Stomach smooth muscle (tissue), 2 donors: ENCODE measurements around the gene ADAMTSL4.

Experiments
- H3K27ac ChIP-seq: one replicate; pipeline ENCODE4 v1.7.0; 2013; ENCODE audit warnings: mild to moderate bottlenecking, low read length, inconsistent platforms
- H3K27me3 ChIP-seq, 2 donors: one replicate each; pipeline ENCODE4 v1.7.0; 2013; ENCODE audit warnings: low read length in 2 of 2; ENCODE audit not compliant: insufficient read depth in 2 of 2, control insufficient read depth in 1 of 2
- H3K36me3 ChIP-seq, 2 donors: one replicate each; pipeline ENCODE4 v1.7.0; 2013; ENCODE audit warnings: low read length in 2 of 2; ENCODE audit not compliant: control insufficient read depth in 2 of 2, insufficient read depth in 2 of 2
- H3K4me1 ChIP-seq: one replicate; pipeline ENCODE4 v1.7.0; 2013; ENCODE audit warnings: low read length; ENCODE audit not compliant: control insufficient read depth, insufficient read depth
- H3K4me3 ChIP-seq, 2 donors: one replicate each; pipeline ENCODE4 v1.7.0; 2013; ENCODE audit warnings: low read length in 2 of 2
- H3K9ac ChIP-seq, 2 donors: one replicate each; pipeline ENCODE4 v1.7.0; 2013; ENCODE audit warnings: low read length in 2 of 2, mild to moderate bottlenecking in 1 of 2
- H3K9me3 ChIP-seq, 2 donors: one replicate each; pipeline ENCODE4 v1.7.0; 2013; ENCODE audit warnings: low read length in 2 of 2; ENCODE audit not compliant: control insufficient read depth in 2 of 2
- donor health status: healthy.
- donor health status: Pancreatic carcinoma.

The ADAMTSL4 gene

DNA sequence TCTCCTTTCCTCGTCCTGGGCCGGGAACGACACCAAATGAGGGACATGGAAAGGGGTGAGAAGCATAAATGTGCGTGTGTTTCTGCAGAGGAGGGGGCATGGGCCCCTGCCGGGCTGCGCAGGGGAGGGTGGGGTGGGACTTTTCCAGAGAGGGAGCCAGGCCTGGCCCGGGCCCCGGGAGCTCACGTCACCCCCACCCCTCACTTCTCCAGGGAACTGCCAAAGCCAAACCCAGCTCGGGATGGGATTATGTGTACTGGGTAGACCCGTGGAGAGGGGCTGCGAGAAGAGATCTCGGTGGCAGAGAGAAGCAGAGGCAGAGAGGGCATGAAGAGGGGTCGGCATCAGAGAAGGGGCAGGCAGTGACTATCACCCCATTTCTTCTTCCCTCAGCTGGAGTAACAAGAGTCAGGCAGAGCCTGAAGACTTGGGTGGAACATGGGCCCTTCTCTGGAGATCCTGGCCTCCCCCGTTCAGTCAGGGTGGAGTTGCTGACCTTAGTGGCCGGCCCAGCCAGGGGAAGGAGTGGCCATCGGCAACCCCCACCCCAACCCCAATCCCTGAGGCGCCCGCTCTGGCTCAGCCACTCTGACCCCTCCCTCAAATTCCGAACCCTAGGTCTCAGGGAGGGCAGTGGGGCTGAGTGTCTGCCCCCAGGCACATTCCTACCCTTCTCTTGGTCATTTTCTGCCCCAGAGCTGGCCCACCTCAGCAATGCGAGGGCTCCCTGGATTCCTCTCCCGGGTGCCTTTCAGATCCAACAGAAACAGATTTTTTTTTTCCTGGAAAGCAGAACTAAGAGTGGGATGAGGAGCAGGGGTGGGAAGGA, 1.2 kb downstream of the ADAMTSL4 start:
- Histone ChIP-seq H3K27ac (peak overlapping the region; percentile 84), H3K9me3 (no peaks in the 10 kb centered on the region), H3K36me3 (peaks cover 4 to 7% of the 10 kb centered on the region in 2 donors), H3K9ac (peak overlapping the region; percentile 50 to 73), H3K27me3 (no peaks in the 10 kb centered on the region), H3K4me1 (peaks cover 42% of the 10 kb centered on the region), H3K4me3 (peak overlapping the region; percentile 58 to 75)

DNA sequence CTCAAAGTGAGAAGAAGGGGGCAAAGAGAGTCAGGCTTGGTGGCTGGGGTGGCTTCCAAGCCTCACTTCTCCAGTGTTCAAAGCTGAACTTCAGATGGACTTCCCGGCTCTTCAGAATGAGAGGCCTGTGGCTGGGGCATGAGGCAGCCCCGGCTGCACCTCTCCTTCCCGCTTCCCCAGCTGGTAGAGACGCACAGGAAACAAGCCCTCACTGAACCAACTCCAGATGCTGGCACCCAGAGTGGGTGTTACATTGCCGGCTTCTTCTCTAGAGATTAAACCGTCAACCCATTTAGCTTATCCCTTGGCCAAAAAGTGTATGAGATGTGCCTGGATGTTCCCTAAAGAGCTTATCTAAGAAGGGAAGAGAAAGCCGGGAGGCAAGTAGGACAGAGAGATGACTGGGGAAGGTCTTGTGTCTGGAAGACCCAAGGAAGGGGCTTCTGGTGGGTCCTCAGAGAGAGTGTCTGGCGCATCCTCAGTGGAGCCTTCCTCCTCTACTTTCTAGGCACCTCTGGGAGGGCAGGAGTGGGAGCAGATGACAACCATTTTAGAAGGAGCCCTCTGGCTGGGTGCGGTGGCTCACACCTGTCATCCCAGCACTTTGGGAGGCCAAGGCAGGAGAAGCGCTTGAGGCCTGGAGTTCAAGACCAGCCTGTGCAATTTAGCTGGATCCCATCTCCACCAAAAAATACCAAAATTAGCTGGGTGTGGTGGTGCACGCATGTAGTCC, 2.0 kb downstream of the ADAMTSL4 start:
- H3K4me3 ChIP-seq: peak overlapping the region in 1 of 2 donors; percentile 75
- H3K36me3 ChIP-seq: peaks cover 11 to 13% of the 10 kb centered on the region in 2 donors
- H3K9me3 ChIP-seq: no peaks in the 10 kb centered on the region
- no peaks in the 10 kb centered on the region for H3K27me3 ChIP-seq
- H3K4me1 ChIP-seq: peaks cover 42% of the 10 kb centered on the region
- peak overlapping the region in 1 of 2 donors; percentile 50 for H3K9ac ChIP-seq
- H3K27ac ChIP-seq: peak overlapping the region; percentile 84

DNA sequence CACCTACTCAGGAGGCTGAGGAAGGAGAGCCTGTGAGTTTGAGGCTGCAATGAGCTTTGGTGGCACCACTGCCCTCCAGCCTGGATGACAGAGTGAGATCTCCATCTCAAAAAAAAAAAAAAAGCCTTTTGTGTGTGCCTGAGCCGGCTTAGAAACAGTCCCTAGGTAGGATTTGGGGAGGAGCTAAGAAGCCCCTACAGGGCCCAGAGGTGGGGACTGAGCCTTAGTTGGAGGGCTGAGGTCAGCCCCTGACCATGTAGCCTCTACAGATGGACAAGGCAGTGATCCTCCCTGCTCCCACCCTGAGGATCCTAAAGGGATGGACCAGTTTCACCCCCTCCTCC, 2.5 kb downstream of the ADAMTSL4 start:
- peak overlapping the region; percentile 84 for H3K27ac ChIP-seq
- no peaks in the 10 kb centered on the region for H3K9me3 ChIP-seq

DNA sequence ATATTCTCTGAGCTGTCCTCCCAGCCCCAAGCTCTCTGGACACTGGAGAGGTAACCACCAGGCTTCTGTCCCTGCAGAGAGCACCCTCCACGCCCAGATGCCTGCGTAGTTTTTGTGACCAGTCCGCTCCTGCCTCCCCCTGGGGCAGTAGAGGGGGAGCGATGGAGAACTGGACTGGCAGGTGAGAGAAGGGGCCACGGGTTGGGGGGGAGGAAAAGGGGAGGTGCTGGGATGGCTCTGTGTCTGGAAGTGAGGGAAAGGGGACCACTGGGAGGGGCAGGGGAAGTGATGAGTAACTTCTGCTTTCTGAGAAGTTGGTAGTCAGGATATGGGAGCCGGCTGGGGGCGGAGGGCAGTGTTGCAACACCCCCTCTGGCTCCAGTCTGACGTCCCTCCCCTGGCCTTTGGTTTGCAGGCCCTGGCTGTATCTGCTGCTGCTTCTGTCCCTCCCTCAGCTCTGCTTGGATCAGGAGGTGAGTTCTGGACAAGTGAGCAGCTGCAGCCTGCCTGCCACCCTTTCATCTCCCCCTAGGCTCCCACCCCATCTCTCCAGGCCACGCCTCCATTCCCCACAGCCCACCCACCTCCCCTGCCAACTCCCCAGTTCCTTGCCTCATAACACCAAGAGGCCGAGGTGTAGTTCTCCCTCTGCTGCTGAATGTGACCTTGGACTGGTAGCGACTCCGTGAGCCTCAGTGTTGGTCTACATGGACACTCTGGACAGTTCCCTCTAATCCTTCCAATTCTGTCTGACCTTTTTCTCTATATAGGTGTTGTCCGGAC, 3.1 kb downstream of the ADAMTSL4 start:
- peak overlapping the region; percentile 84 for H3K27ac ChIP-seq
- H3K27me3 ChIP-seq: no peaks in the 10 kb centered on the region
- H3K36me3 ChIP-seq: peaks cover 13% of the 10 kb centered on the region in 2 donors
- H3K9me3 ChIP-seq: no peaks in the 10 kb centered on the region
- H3K4me3 ChIP-seq: peak overlapping the region in 1 of 2 donors; percentile 22
- peak overlapping the region in 1 of 2 donors; percentile 55 for H3K9ac ChIP-seq
- peaks cover 42% of the 10 kb centered on the region for H3K4me1 ChIP-seq

More for the DNA sequence above, 2.5 kb downstream of the ADAMTSL4 start:
- Histone ChIP-seq H3K4me1 (peaks cover 42% of the 10 kb centered on the region), H3K4me3 (no peak overlapping the region), H3K36me3 (peaks cover 12 to 13% of the 10 kb centered on the region in 2 donors), H3K9ac (peak overlapping the region in 1 of 2 donors; percentile 55), H3K27me3 (no peaks in the 10 kb centered on the region)

DNA sequence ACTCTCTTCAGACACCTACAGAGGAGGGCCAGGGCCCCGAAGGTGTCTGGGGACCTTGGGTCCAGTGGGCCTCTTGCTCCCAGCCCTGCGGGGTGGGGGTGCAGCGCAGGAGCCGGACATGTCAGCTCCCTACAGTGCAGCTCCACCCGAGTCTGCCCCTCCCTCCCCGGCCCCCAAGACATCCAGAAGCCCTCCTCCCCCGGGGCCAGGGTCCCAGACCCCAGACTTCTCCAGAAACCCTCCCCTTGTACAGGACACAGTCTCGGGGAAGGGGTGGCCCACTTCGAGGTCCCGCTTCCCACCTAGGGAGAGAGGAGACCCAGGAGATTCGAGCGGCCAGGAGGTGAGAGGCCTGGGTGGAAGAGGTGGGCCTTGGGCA, 3.7 kb downstream of the ADAMTSL4 start:
- no peaks in the 10 kb centered on the region for H3K9me3 ChIP-seq
- no peaks in the 10 kb centered on the region for H3K27me3 ChIP-seq
- peaks cover 45% of the 10 kb centered on the region for H3K4me1 ChIP-seq
- H3K9ac ChIP-seq: peak overlapping the region in 1 of 2 donors; percentile 28
- peaks cover 13% of the 10 kb centered on the region in 2 donors for H3K36me3 ChIP-seq
- peak overlapping the region in 1 of 2 donors; percentile 22 for H3K4me3 ChIP-seq
- peak overlapping the region; percentile 84 for H3K27ac ChIP-seq

DNA sequence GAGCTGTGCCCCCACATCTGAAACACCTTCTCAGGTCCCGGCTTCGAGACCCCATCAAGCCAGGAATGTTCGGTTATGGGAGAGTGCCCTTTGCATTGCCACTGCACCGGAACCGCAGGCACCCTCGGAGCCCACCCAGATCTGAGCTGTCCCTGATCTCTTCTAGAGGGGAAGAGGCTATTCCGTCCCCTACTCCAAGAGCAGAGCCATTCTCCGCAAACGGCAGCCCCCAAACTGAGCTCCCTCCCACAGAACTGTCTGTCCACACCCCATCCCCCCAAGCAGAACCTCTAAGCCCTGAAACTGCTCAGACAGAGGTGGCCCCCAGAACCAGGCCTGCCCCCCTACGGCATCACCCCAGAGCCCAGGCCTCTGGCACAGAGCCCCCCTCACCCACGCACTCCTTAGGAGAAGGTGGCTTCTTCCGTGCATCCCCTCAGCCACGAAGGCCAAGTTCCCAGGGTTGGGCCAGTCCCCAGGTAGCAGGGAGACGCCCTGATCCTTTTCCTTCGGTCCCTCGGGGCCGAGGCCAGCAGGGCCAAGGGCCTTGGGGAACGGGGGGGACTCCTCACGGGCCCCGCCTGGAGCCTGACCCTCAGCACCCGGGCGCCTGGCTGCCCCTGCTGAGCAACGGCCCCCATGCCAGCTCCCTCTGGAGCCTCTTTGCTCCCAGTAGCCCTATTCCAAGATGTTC, 4.3 kb downstream of the ADAMTSL4 start:
- Histone ChIP-seq H3K4me1 (peaks cover 48% of the 10 kb centered on the region), H3K9ac (no peak overlapping the region), H3K27ac (peak overlapping the region; percentile 84), H3K27me3 (no peaks in the 10 kb centered on the region), H3K36me3 (peaks cover 13% of the 10 kb centered on the region in 2 donors), H3K4me3 (no peak overlapping the region), H3K9me3 (no peaks in the 10 kb centered on the region)

DNA sequence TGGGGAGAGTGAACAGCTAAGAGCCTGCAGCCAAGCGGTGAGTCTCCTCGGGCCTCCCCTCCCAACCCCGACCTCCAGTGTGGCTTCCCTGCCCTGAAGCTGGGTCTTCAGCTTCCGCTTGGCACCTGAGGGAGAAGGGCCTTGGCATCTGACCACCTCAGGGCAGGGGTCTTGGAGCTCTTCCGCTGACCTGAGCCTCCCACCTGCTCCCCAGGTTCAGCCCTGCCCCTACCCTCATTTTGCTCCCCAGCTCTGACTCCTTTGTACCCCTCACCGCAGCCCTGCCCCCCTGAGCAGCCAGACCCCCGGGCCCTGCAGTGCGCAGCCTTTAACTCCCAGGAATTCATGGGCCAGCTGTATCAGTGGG, 4.9 kb downstream of the ADAMTSL4 start:
- H3K4me1 ChIP-seq: peaks cover 50% of the 10 kb centered on the region
- no peaks in the 10 kb centered on the region for H3K9me3 ChIP-seq
- H3K36me3 ChIP-seq: peaks cover 13% of the 10 kb centered on the region in 2 donors
- H3K4me3 ChIP-seq: no peak overlapping the region
- no peaks in the 10 kb centered on the region for H3K27me3 ChIP-seq
- H3K27ac ChIP-seq: no peak overlapping the region
- no peak overlapping the region for H3K9ac ChIP-seq

DNA sequence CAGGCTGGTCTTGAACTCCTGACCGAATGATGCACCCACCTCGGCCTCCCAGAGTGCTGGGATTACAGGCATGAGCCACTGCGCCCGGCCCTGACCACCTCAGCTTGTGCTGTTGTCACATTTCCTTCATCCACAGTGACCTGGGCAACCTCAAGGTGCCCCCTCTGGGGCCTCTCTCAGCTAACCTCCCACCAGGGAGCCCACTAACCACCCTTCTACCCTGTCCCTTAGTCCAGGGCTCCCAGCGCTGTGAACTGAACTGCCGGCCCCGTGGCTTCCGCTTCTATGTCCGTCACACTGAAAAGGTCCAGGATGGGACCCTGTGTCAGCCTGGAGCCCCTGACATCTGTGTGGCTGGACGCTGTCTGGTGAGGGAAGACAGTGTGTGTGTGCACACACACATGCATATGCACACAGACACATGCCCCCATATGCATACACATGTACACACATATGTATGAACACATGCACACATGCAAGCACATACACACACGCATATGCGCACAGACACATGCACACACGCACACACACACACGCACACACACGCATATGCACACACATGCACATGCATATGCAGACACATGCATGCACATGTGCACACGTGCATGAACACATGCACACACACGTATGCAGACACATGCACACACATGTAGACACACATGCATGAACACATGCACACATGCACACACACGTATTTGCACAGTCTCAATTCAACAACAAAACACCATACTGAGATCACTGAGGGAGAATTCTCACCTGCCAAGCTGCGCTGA, 6.2 kb downstream of the ADAMTSL4 start:
- Histone ChIP-seq H3K36me3 (peaks cover 13% of the 10 kb centered on the region in 2 donors), H3K9ac (no peak overlapping the region), H3K4me3 (no peak overlapping the region), H3K4me1 (peaks cover 54% of the 10 kb centered on the region), H3K27me3 (no peaks in the 10 kb centered on the region), H3K27ac (no peak overlapping the region), H3K9me3 (no peaks in the 10 kb centered on the region)

DNA sequence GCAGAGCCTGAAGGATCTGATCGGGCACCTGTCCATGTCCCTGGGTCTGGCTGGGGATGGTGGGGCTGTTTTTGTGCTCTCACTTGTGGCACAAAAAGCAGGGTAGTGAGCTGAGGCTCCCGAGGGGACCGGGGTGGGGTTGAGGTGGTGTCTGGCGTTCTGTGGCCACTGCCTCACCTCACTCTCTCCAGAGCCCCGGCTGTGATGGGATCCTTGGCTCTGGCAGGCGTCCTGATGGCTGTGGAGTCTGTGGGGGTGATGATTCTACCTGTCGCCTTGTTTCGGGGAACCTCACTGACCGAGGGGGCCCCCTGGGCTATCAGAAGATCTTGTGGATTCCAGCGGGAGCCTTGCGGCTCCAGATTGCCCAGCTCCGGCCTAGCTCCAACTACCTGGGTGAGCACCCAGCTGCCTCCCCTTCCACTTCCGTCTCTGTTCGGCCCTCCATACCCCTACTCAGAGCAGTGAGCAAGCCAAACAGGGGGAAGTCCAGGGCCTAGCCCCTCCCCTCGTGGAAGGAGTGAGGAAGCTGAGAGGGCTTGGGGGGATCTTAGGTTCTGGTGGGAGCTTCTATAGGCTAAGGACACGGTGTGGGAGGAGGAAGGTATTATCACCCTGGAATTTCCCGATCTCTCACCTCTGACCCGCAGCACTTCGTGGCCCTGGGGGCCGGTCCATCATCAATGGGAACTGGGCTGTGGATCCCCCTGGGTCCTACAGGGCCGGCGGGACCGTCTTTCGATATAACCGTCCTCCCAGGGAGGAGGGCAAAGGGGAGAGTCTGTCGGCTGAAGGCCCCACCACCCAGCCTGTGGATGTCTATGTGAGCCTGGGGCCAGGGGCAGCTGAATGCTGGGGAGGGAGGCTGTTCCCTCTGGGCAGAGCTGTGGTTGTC, 7.0 kb downstream of the ADAMTSL4 start:
- Histone ChIP-seq H3K9me3 (no peaks in the 10 kb centered on the region), H3K9ac (no peak overlapping the region), H3K27me3 (no peaks in the 10 kb centered on the region), H3K36me3 (peaks cover 13% of the 10 kb centered on the region in 2 donors), H3K27ac (no peak overlapping the region), H3K4me3 (no peak overlapping the region), H3K4me1 (peaks cover 52% of the 10 kb centered on the region)
